Measurements from ENCODE around the gene MAEA.

Gene MAEA

GRCh38 chr4:1337951-1338751, 48.5 kb downstream of the MAEA start:
- no peak overlapping the region for H3K27ac ChIP-seq
- TF ChIP-seq ZFX (IDR thresholded peaks at IDR 0.05) (no peak), CTCF (conservative IDR thresholded peaks at IDR 0.05) (no peak)

GRCh38 chr4:1338752-1339414, 49.2 kb downstream of the MAEA start:
- H3K27ac ChIP-seq = no peak overlapping the region
- no peak for TF ChIP-seq ZFX (IDR thresholded peaks at IDR 0.05)
- no peak for TF ChIP-seq CTCF (conservative IDR thresholded peaks at IDR 0.05)

- no peak overlapping the region for H3K27ac ChIP-seq
- TF ChIP-seq CTCF (conservative IDR thresholded peaks at IDR 0.05) = no peak
These were observed 49.8 kb downstream of the MAEA start for GRCh38 chr4:1339489-1339888.

GRCh38 chr4:1340181-1340747, 50.6 kb downstream of the MAEA start:
- TF ChIP-seq CTCF (conservative IDR thresholded peaks at IDR 0.05) (no peak), ZFX (IDR thresholded peaks at IDR 0.05) (no peak)
- no peak overlapping the region for H3K27ac ChIP-seq

GRCh38 chr4:1340861-1341260, 51.2 kb downstream of the MAEA start:
- H3K27ac ChIP-seq = no peak overlapping the region
- TF ChIP-seq ZFX (IDR thresholded peaks at IDR 0.05) = no peak
- TF ChIP-seq CTCF (conservative IDR thresholded peaks at IDR 0.05) = no peak

- no peak for TF ChIP-seq ZFX (IDR thresholded peaks at IDR 0.05)
- no peak for TF ChIP-seq CTCF (conservative IDR thresholded peaks at IDR 0.05)
- H3K27ac ChIP-seq = no peak overlapping the region
These were observed 52.3 kb downstream of the MAEA start for GRCh38 chr4:1342003-1342402.

GRCh38 chr4:1344696-1345095, 55.0 kb downstream of the MAEA start:
- H3K27ac ChIP-seq = no peak overlapping the region
- no peak for TF ChIP-seq CTCF (conservative IDR thresholded peaks at IDR 0.05)
- no peak for TF ChIP-seq ZFX (IDR thresholded peaks at IDR 0.05)

All from C4-2B (cell line).